Measurements from ENCODE around the gene SLC35F1.
"Not testable (repeated sequence)": the region's sequence is repeated elsewhere in the genome, so short reads cannot be mapped to it uniquely, and the experiment has no call there.

Gene SLC35F1

GRCh38 chr6:118016532-118016931, 109.5 kb downstream of the SLC35F1 start:
- Histone ChIP-seq H4K20me1 (ENCODE audit: insufficient read depth) (no peaks in the 10 kb centered on the region), H3K9ac (no peak overlapping the region), H3K4me1 (ENCODE audit: low read depth, poor library complexity, severe bottlenecking) (no peaks in the 10 kb centered on the region), H3K27ac (no peak overlapping the region), H3K4me3 (IDR thresholded peaks at IDR 0.05; ENCODE audit: insufficient read depth, low read depth, low read length) (no peak overlapping the region), H3K36me3 (ENCODE audit: insufficient read depth) (no peaks in the 10 kb centered on the region), H3K4me2 (no peak overlapping the region), H3K27me3 (ENCODE audit: insufficient read depth, low read depth) (no peaks in the 10 kb centered on the region), H2AFZ (ENCODE audit: low read depth) (no peak overlapping the region), H3K79me2 (ENCODE audit: insufficient read depth, low read depth) (no peaks in the 10 kb centered on the region)
- TF ChIP-seq, protein P1, sequence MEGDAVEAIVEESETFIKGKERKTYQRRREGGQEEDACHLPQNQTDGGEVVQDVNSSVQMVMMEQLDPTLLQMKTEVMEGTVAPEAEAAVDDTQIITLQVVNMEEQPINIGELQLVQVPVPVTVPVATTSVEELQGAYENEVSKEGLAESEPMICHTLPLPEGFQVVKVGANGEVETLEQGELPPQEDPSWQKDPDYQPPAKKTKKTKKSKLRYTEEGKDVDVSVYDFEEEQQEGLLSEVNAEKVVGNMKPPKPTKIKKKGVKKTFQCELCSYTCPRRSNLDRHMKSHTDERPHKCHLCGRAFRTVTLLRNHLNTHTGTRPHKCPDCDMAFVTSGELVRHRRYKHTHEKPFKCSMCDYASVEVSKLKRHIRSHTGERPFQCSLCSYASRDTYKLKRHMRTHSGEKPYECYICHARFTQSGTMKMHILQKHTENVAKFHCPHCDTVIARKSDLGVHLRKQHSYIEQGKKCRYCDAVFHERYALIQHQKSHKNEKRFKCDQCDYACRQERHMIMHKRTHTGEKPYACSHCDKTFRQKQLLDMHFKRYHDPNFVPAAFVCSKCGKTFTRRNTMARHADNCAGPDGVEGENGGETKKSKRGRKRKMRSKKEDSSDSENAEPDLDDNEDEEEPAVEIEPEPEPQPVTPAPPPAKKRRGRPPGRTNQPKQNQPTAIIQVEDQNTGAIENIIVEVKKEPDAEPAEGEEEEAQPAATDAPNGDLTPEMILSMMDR (conservative IDR thresholded peaks at IDR 0.05; ENCODE audit: low read depth, low read length) = no peak

DNA sequence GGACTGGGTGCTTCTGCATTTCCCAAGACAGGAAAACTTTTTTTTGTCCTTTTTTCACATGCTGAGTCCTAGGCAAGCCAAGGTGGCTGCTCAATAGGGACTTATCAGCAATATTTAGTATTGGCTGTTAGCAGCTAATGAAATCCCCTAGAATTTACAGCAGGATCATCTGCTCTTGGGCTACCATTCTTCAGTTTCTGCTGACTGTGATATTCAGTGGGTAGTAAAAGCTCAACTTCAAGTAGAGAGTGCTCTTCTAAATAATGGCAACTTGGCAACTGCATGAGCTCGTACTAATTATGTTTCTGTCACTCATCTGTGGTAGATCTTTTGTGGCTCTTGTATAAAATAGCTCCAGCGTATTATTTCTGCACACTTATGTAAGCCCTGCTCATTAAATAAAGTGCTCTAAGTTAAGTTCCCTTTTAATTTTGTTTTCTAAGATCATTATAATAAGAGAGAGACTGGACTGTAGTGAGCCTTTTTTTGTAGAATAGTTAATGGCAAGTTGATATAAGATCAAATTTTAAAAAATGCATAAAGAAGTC, 110.3 kb downstream of the SLC35F1 start:
- no peaks in the 10 kb centered on the region for H3K36me3 ChIP-seq (ENCODE audit: insufficient read depth)
- H4K20me1 ChIP-seq (ENCODE audit: insufficient read depth) = no peaks in the 10 kb centered on the region
- no peaks in the 10 kb centered on the region for H3K4me1 ChIP-seq (ENCODE audit: low read depth, poor library complexity, severe bottlenecking)
- no peak overlapping the region for H3K9ac ChIP-seq
- no peaks in the 10 kb centered on the region for H3K79me2 ChIP-seq (ENCODE audit: insufficient read depth, low read depth)
- TF ChIP-seq, protein P1 (conservative IDR thresholded peaks at IDR 0.05; ENCODE audit: low read depth, low read length) = no peak
- no peak overlapping the region for H2AFZ ChIP-seq (ENCODE audit: low read depth)
- H3K27me3 ChIP-seq (ENCODE audit: insufficient read depth, low read depth) = no peaks in the 10 kb centered on the region
- H3K27ac ChIP-seq = no peak overlapping the region
- no peak overlapping the region for H3K4me2 ChIP-seq
- no peak overlapping the region for H3K4me3 ChIP-seq (IDR thresholded peaks at IDR 0.05; ENCODE audit: insufficient read depth, low read depth, low read length)

DNA sequence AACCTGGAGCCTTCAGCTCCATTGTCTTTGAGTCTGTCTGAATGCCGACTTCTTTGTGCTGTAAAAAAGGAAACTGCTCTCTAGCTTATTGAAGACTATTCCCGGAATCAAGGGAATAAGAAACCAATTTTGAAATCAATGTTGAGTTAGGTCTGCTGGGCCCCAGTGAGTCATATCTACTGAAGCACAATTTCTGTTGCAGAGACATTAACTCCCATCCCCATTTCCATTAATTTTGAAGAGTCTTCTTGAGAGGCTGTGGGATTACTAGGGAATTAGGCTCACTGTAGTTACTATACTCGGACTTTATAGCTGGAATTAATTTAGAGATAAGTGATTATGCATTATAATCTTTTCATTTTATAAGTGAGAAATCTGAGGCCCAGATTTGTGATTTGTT, 116.7 kb downstream of the SLC35F1 start:
- TF ChIP-seq, protein P1 (conservative IDR thresholded peaks at IDR 0.05; ENCODE audit: low read depth, low read length) = no peak
- H3K4me1 ChIP-seq (ENCODE audit: low read depth, poor library complexity, severe bottlenecking) = no peaks in the 10 kb centered on the region
- no peak overlapping the region for H2AFZ ChIP-seq (ENCODE audit: low read depth)
- no peaks in the 10 kb centered on the region for H3K27me3 ChIP-seq (ENCODE audit: insufficient read depth, low read depth)
- H3K27ac ChIP-seq = no peak overlapping the region
- H4K20me1 ChIP-seq (ENCODE audit: insufficient read depth) = no peaks in the 10 kb centered on the region
- no peaks in the 10 kb centered on the region for H3K79me2 ChIP-seq (ENCODE audit: insufficient read depth, low read depth)
- no peak overlapping the region for H3K4me3 ChIP-seq (IDR thresholded peaks at IDR 0.05; ENCODE audit: insufficient read depth, low read depth, low read length)
- H3K9ac ChIP-seq = no peak overlapping the region
- H3K4me2 ChIP-seq = no peak overlapping the region
- H3K36me3 ChIP-seq (ENCODE audit: insufficient read depth) = no peaks in the 10 kb centered on the region

- Histone ChIP-seq H4K20me1 (ENCODE audit: insufficient read depth) (no peaks in the 10 kb centered on the region), H3K9ac (no peak overlapping the region), H3K4me2 (no peak overlapping the region), H3K4me1 (ENCODE audit: low read depth, poor library complexity, severe bottlenecking) (no peaks in the 10 kb centered on the region), H3K27me3 (ENCODE audit: insufficient read depth, low read depth) (no peaks in the 10 kb centered on the region), H2AFZ (ENCODE audit: low read depth) (no peak overlapping the region), H3K36me3 (ENCODE audit: insufficient read depth) (no peaks in the 10 kb centered on the region), H3K79me2 (ENCODE audit: insufficient read depth, low read depth) (no peaks in the 10 kb centered on the region), H3K4me3 (IDR thresholded peaks at IDR 0.05; ENCODE audit: insufficient read depth, low read depth, low read length) (no peak overlapping the region), H3K27ac (no peak overlapping the region)
- TF ChIP-seq, protein P1 (conservative IDR thresholded peaks at IDR 0.05; ENCODE audit: low read depth, low read length) = no peak
Measured at GRCh38 chr6:118029967-118030366, 122.9 kb downstream of the SLC35F1 start.

DNA sequence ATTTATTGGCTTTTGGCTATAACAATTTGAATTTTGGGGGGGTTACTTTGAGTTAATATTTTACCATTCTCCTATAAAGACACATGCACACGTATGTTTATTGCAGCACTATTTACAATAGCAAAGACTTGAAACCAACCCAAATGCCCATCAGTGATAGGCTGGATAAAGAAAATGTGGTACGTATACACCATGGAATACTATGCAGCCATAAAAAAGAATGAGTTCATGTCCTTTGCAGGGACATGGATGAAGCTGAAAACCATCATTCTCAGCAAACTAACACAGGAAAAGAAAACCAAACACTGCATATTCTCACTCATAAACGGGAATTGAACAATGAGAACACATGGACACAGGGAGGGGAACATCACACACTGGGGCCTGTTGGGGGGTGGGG, 130.4 kb downstream of the SLC35F1 start:
- not testable (repeated sequence) for H2AFZ ChIP-seq (ENCODE audit: low read depth); H4K20me1 ChIP-seq (ENCODE audit: insufficient read depth); H3K4me2 ChIP-seq; H3K27ac ChIP-seq; H3K4me1 ChIP-seq (ENCODE audit: low read depth, poor library complexity, severe bottlenecking); H3K79me2 ChIP-seq (ENCODE audit: insufficient read depth, low read depth); H3K9ac ChIP-seq; H3K27me3 ChIP-seq (ENCODE audit: insufficient read depth, low read depth); H3K4me3 ChIP-seq (IDR thresholded peaks at IDR 0.05; ENCODE audit: insufficient read depth, low read depth, low read length); H3K36me3 ChIP-seq (ENCODE audit: insufficient read depth)

Data from KMS-11 (cell line).